HepG2 (cell line): ENCODE data around the gene LCN1. TPM values are rescaled to one million over a fixed set of nuclear protein-coding genes. Genes with fewer than 3 reads are reported as not detected.
A peak's percentile ranks its signal among the peaks of the same experiment; 100 is the strongest.

ENCODE experiments used
- ATAC-seq: fragments of 200-7000 bp; cut with Tn5 transposase; 3 replicates; pipeline ENCODE4 v1.9.1; 2020; ENCODE audit warnings: mild to moderate bottlenecking, moderate library complexity
- BruUV-seq: library from RNA; stranded (reverse); fragments of 400-500 nt; replicated peaks from 2 replicates; lab custom pipeline; 2021; lab: Mats Ljungman, UMichigan
- CTCF ChIA-PET: fragments of 300-600 bp; formaldehyde crosslinking; extraction: SDS; loops from one replicate; lab custom pipeline; 2021; ENCODE audit warnings: low total read pairs, inconsistent platforms, low intra/inter-chr PET ratio; lab: Yijun Ruan, JAX
- POLR2A ChIA-PET: fragments of 350-600 bp; sonication (Branson Sonifier 250); formaldehyde crosslinking; loops from one replicate; lab custom pipeline; 2020; ENCODE audit warnings: antibody characterized with exemption, inconsistent platforms; lab: Yijun Ruan, JAX
- DNase-seq: peaks from one replicate; pipeline ENCODE4 v3.0.0-alpha.2; 2015; ENCODE audit warnings: low spot score
- FAIRE-seq: peaks from 3 replicates; lab custom pipeline; 2011; peaks lifted over from hg19 to GRCh38; lab: Jason Lieb, UNC
- H2AFZ ChIP-seq: one replicate; pipeline ENCODE4 v1.6.1; 2011; ENCODE audit warnings: low read length, inconsistent platforms
- H3K27ac ChIP-seq: fragments of 300-600 bp; 3 replicates; pipeline ENCODE4 v1.8.0; 2011; ENCODE audit warnings: mixed run types, mild to moderate bottlenecking, mixed read lengths, low read length, inconsistent platforms; ENCODE audit not compliant: insufficient read depth; ENCODE audit errors: extremely low read length
- H3K27me3 ChIP-seq, 2 experiments: fragments of 200-600 bp in 1 of 2; 2 replicates in 1 of 2; 3 replicates in 1 of 2; pipeline versions ENCODE4 v1.6.0 to v1.8.0; 2011; ENCODE audit warnings: low read length in 2 of 2, mild to moderate bottlenecking in 2 of 2, moderate library complexity in 2 of 2, inconsistent platforms in 1 of 2; ENCODE audit not compliant: insufficient read depth in 2 of 2, control insufficient read depth in 1 of 2
- H3K36me3 ChIP-seq, 2 experiments: fragments of 200-600 bp in 1 of 2; replicated peaks in 1 of 2; 2 replicates in 1 of 2; 3 replicates in 1 of 2; pipeline versions ENCODE4 v1.5.1 to v1.8.0; 2011; ENCODE audit warnings: low read length in 2 of 2, inconsistent platforms in 1 of 2; ENCODE audit not compliant: insufficient read depth in 2 of 2, control insufficient read depth in 1 of 2
- H3K4me1 ChIP-seq: 2 replicates; pipeline ENCODE4 v1.5.1; 2012; ENCODE audit warnings: low read length, inconsistent platforms; ENCODE audit not compliant: insufficient read depth
- H3K4me2 ChIP-seq: 2 replicates; pipeline ENCODE4 v1.6.0; 2011; ENCODE audit warnings: low read depth, low read length, inconsistent platforms
- H3K4me3 ChIP-seq, 3 experiments: fragments of 200-600 bp in 1 of 3; sonication (generic), shearing (Covaris generic) in 1 of 3; replicated peaks in 1 of 3; 2 replicates each; pipeline ENCODE4 v1.5.1; 2011 to 2016; ENCODE audit warnings: low read length in 3 of 3, inconsistent platforms in 2 of 3, low read depth in 2 of 3, mild to moderate bottlenecking in 2 of 3, control low read depth in 1 of 3, mixed read lengths in 1 of 3; ENCODE audit not compliant: insufficient read depth in 1 of 3
- H3K79me2 ChIP-seq: one replicate; pipeline ENCODE4 v1.6.1; 2011; ENCODE audit warnings: low read length, inconsistent platforms; ENCODE audit not compliant: insufficient read depth
- H3K9ac ChIP-seq: 2 replicates; pipeline ENCODE4 v1.6.0; 2011; ENCODE audit warnings: mild to moderate bottlenecking, low read depth, low read length, inconsistent platforms; ENCODE audit not compliant: insufficient read depth
- H3K9me3 ChIP-seq: 2 replicates; pipeline ENCODE4 v1.5.1; 2012; ENCODE audit warnings: mild to moderate bottlenecking, low read length
- H4K20me1 ChIP-seq: 2 replicates; pipeline ENCODE4 v1.6.0; 2011; ENCODE audit warnings: inconsistent platforms, mild to moderate bottlenecking, low read length, moderate library complexity; ENCODE audit not compliant: insufficient read depth
- ATRX ChIP-seq: sonication (generic); formaldehyde crosslinking; IDR thresholded peaks from 2 replicates; pipeline ENCODE4 v1.4.0; 2020; ENCODE audit warnings: missing genetic modification reagents, borderline replicate concordance
- CHD2 ChIP-seq: IDR thresholded peaks from 2 replicates; pipeline ENCODE4 v1.6.1; 2011; ENCODE audit warnings: low read depth, low read length, improper control_type of control experiment
- GATA4 ChIP-seq: sonication (generic); IDR thresholded peaks from 2 replicates; pipeline ENCODE4 v1.6.1; 2016; ENCODE audit warnings: antibody characterized with exemption, low read depth, borderline replicate concordance
- HNRNPH1 ChIP-seq: fragments of 200-400 bp; formaldehyde crosslinking; optimal IDR thresholded peaks from 2 replicates; pipeline ENCODE3; 2017; ENCODE audit warnings: mild to moderate bottlenecking, low read depth, low read length
- IRX3 ChIP-seq: sonication (generic); formaldehyde crosslinking; IDR thresholded peaks from 2 replicates; pipeline ENCODE4 v1.8.1; 2023; ENCODE audit warnings: mild to moderate bottlenecking, low read depth, missing genetic modification reagents, borderline replicate concordance
- NFKBIZ ChIP-seq: IDR thresholded peaks from 2 replicates; pipeline ENCODE4 v1.6.1; 2018; ENCODE audit warnings: missing genetic modification reagents, missing compliant biosample characterization
- ZNF367 ChIP-seq: sonication (generic); formaldehyde crosslinking; IDR thresholded peaks from 2 replicates; pipeline ENCODE4 v1.4.0; 2020; ENCODE audit warnings: missing genetic modification reagents, borderline replicate concordance
- ZNF414 ChIP-seq: sonication (generic); formaldehyde crosslinking; IDR thresholded peaks from 2 replicates; pipeline ENCODE4 v1.5.0; 2020; ENCODE audit warnings: missing genetic modification reagents
- ZNF557 ChIP-seq: sonication (generic); formaldehyde crosslinking; IDR thresholded peaks from 2 replicates; pipeline ENCODE4 v1.4.0; 2020; ENCODE audit warnings: missing genetic modification reagents
- ZNF572 ChIP-seq: sonication (generic); formaldehyde crosslinking; IDR thresholded peaks from 2 replicates; pipeline ENCODE4 v1.5.1; 2020; ENCODE audit warnings: mild to moderate bottlenecking, missing genetic modification reagents
- WGBS: methylation state at CpG from one replicate; pipeline ENCODE4 v1.1.6; 2017; ENCODE audit warnings: low lambda C conversion rate; 5-methylcytosine and 5-hydroxymethylcytosine counted together
- in situ Hi-C: cut with HindIII; loops from 2 replicates; pipeline ENCODE4 v1.10.0; 2017; ENCODE audit warnings: low pct_unique_long_range_greater_than_20kb; ENCODE audit not compliant: extremely low pct_ligation_motif_present
- intact Hi-C: fragments of 100-400 bp; cut with micrococcal nuclease; formaldehyde crosslinking; loops from one replicate; pipeline ENCODE4 v1.10.0; 2022; ENCODE audit not compliant: unreplicated experiment
- polyA plus RNA-seq, 8 experiments: library from polyadenylated mRNA; depleted of rRNA in 3 of 8; stranded (reverse) in 7 of 8; unstranded in 1 of 8; fragments of >200 nt; fragmentation: Illumina TruSeq in 4 of 8; extraction: Trizol in 4 of 8; gene quantifications; 2 replicates each; pipeline versions ENCODE4 v1.2.1 to v1.2.3, GENCODE V29; 2011 to 2016; ENCODE audit warnings: low read depth in 4 of 8, missing spikeins in 1 of 8, mixed read lengths in 1 of 8; ENCODE audit not compliant: insufficient read depth in 1 of 8
- total RNA-seq, 5 experiments: library from RNA; depleted of rRNA; stranded (reverse); fragments of >200 nt; fragmentation: Illumina TruSeq; extraction: Trizol; gene quantifications; 2 replicates each; pipeline ENCODE4 v1.2.3, GENCODE V29; 2016; ENCODE audit warnings: low read depth in 1 of 5
- TF ChIP-seq, protein P1 (sequence below): sonication (generic); formaldehyde crosslinking; IDR thresholded peaks from 2 replicates; pipeline ENCODE4 v1.9.0; 2021; ENCODE audit warnings: missing genetic modification reagents, borderline replicate concordance
- TF ChIP-seq, protein P2 (sequence below): sonication (generic); formaldehyde crosslinking; IDR thresholded peaks from 2 replicates; pipeline ENCODE4 v1.5.0; 2020; ENCODE audit warnings: mild to moderate bottlenecking, missing genetic modification reagents, moderate library complexity
- TF ChIP-seq, protein P3 (sequence below): sonication (generic); formaldehyde crosslinking; IDR thresholded peaks from 2 replicates; pipeline ENCODE4 v1.8.0; 2022; ENCODE audit warnings: missing genetic modification reagents, mild to moderate bottlenecking, moderate library complexity, borderline replicate concordance
- TF ChIP-seq, protein P4 (sequence below): sonication (generic); formaldehyde crosslinking; IDR thresholded peaks from 2 replicates; pipeline ENCODE4 v1.8.1; 2023; ENCODE audit warnings: mild to moderate bottlenecking, missing genetic modification reagents, borderline replicate concordance

LCN1 gene
- total and polyA plus RNA-seq, 2 of the 13 experiments (the other 11 are each of a cell fraction or from before 2014, with no cell fraction given) = not detected

GRCh38 chr9:135502873-135503321 lies 18.3 kb upstream of the LCN1 start:
- H3K4me1 ChIP-seq = peaks cover 42% of the 10 kb centered on the region
- H3K36me3 ChIP-seq = peaks cover 13 to 26% of the 10 kb centered on the region in 2 experiments
- H3K27ac ChIP-seq = no peak overlapping the region
- BruUV-seq = no TSS peak
- ATAC-seq (no peak), FAIRE-seq (no peak), DNase-seq (no peak)
- peaks cover 0 to 1% of the 10 kb centered on the region in 2 experiments; a peak in 1 of 5 replicates for H3K27me3 ChIP-seq
- peaks cover 10% of the 10 kb centered on the region for H3K79me2 ChIP-seq
- POLR2A ChIA-PET = no interaction called here
- intact Hi-C loops (no loop called here), in situ Hi-C loops (no loop called here)
- 91% methylated on average over 4 of the region's 16 CpGs for WGBS
- TF ChIP-seq GATA4 (no peak), HNRNPH1 (no peak), NFKBIZ (CRISPR knock-in tag) (no peak), ZNF414 (CRISPR knock-in tag) (no peak), ATRX (no peak), CHD2 (no peak), ZNF367 (no peak), IRX3 (CRISPR knock-in tag) (no peak), ZNF572 (CRISPR knock-in tag) (no peak), ZNF557 (CRISPR knock-in tag) (no peak)
- TF ChIP-seq, protein P1, sequence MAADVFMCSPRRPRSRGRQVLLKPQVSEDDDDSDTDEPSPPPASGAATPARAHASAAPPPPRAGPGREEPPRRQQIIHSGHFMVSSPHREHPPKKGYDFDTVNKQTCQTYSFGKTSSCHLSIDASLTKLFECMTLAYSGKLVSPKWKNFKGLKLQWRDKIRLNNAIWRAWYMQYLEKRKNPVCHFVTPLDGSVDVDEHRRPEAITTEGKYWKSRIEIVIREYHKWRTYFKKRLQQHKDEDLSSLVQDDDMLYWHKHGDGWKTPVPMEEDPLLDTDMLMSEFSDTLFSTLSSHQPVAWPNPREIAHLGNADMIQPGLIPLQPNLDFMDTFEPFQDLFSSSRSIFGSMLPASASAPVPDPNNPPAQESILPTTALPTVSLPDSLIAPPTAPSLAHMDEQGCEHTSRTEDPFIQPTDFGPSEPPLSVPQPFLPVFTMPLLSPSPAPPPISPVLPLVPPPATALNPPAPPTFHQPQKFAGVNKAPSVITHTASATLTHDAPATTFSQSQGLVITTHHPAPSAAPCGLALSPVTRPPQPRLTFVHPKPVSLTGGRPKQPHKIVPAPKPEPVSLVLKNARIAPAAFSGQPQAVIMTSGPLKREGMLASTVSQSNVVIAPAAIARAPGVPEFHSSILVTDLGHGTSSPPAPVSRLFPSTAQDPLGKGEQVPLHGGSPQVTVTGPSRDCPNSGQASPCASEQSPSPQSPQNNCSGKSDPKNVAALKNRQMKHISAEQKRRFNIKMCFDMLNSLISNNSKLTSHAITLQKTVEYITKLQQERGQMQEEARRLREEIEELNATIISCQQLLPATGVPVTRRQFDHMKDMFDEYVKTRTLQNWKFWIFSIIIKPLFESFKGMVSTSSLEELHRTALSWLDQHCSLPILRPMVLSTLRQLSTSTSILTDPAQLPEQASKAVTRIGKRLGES (CRISPR knock-in tag) = no peak
- TF ChIP-seq, protein P2, sequence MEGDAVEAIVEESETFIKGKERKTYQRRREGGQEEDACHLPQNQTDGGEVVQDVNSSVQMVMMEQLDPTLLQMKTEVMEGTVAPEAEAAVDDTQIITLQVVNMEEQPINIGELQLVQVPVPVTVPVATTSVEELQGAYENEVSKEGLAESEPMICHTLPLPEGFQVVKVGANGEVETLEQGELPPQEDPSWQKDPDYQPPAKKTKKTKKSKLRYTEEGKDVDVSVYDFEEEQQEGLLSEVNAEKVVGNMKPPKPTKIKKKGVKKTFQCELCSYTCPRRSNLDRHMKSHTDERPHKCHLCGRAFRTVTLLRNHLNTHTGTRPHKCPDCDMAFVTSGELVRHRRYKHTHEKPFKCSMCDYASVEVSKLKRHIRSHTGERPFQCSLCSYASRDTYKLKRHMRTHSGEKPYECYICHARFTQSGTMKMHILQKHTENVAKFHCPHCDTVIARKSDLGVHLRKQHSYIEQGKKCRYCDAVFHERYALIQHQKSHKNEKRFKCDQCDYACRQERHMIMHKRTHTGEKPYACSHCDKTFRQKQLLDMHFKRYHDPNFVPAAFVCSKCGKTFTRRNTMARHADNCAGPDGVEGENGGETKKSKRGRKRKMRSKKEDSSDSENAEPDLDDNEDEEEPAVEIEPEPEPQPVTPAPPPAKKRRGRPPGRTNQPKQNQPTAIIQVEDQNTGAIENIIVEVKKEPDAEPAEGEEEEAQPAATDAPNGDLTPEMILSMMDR = no peak
- TF ChIP-seq, protein P3, sequence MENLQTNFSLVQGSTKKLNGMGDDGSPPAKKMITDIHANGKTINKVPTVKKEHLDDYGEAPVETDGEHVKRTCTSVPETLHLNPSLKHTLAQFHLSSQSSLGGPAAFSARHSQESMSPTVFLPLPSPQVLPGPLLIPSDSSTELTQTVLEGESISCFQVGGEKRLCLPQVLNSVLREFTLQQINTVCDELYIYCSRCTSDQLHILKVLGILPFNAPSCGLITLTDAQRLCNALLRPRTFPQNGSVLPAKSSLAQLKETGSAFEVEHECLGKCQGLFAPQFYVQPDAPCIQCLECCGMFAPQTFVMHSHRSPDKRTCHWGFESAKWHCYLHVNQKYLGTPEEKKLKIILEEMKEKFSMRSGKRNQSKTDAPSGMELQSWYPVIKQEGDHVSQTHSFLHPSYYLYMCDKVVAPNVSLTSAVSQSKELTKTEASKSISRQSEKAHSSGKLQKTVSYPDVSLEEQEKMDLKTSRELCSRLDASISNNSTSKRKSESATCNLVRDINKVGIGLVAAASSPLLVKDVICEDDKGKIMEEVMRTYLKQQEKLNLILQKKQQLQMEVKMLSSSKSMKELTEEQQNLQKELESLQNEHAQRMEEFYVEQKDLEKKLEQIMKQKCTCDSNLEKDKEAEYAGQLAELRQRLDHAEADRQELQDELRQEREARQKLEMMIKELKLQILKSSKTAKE (CRISPR knock-in tag) = no peak
- TF ChIP-seq, protein P4, sequence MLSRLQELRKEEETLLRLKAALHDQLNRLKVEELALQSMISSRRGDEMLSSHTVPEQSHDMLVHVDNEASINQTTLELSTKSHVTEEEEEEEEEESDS = no peak
- 0 out of 6 replicates have a peak overlapping the region, but pooled peaks of 1 of the 3 experiments have one; percentile 92 for H3K4me3 ChIP-seq
- H3K9ac ChIP-seq = no peak overlapping the region
- no peaks in the 10 kb centered on the region for H3K9me3 ChIP-seq
- H3K4me2 ChIP-seq = no peak overlapping the region
- CTCF ChIA-PET = no interaction called here
- H4K20me1 ChIP-seq = peaks cover 16% of the 10 kb centered on the region
- H2AFZ ChIP-seq = no peak overlapping the region
